Breast epithelium (tissue), 3 donors: Measurements from ENCODE around the gene COL6A1.

Source experiments
- CTCF ChIP-seq, 3 donors: fragments of 450-650 bp; IDR thresholded peaks; one replicate each; pipeline ENCODE4 v1.5.1; 2016 to 2017; ENCODE audit warnings: antibody characterized with exemption in 3 of 3, mild to moderate bottlenecking in 3 of 3, moderate library complexity in 3 of 3
- POLR2A ChIP-seq: fragments of 450-650 bp; IDR thresholded peaks from one replicate; pipeline ENCODE4 v1.6.1; 2016; ENCODE audit warnings: antibody characterized with exemption, mild to moderate bottlenecking, moderate library complexity

GRCh38 chr21:45979651-45980050 lies 1.9 kb upstream of the COL6A1 start:
- TF ChIP-seq CTCF (IDR thresholded peaks at IDR 0.05) (no peak), POLR2A (no peak)
